Stimulated activated CD8-positive, alpha-beta memory T cell treated with anti-CD3 and anti-CD28 coated beads, Interleukin-4, amount 100 ng/mL, for 1 hour (primary cell): ENCODE measurements around the gene CA10.
A peak's percentile ranks its signal among the peaks of the same experiment; 100 is the strongest.

Experiments
- DNase-seq, 2 donors: peaks; one replicate each; pipeline ENCODE4 v3.0.0-alpha.2; 2020; ENCODE audit warnings: low read depth in 2 of 2, low spot score in 1 of 2

Gene CA10

GRCh38 chr17:52147431-52147830, 11.1 kb downstream of the CA10 start:
- no peak for DNase-seq

GRCh38 chr17:52145476-52145875, 13.0 kb downstream of the CA10 start:
- DNase-seq = no peak

- no peak for DNase-seq
These were observed 15.0 kb downstream of the CA10 start for GRCh38 chr17:52143542-52143941.

GRCh38 chr17:52140601-52141000, 17.9 kb downstream of the CA10 start:
- no peak for DNase-seq

GRCh38 chr17:52138752-52139151, 19.8 kb downstream of the CA10 start:
- no peak for DNase-seq

GRCh38 chr17:52138350-52138749, 20.2 kb downstream of the CA10 start:
- no peak for DNase-seq

GRCh38 chr17:52136166-52136565, 22.3 kb downstream of the CA10 start:
- DNase-seq = no peak

- DNase-seq = no peak
These were observed 23.9 kb downstream of the CA10 start for GRCh38 chr17:52134641-52135040.

- DNase-seq = no peak
These were observed 29.8 kb downstream of the CA10 start for GRCh38 chr17:52128721-52129120.

- DNase-seq = no peak
These were observed 33.5 kb downstream of the CA10 start for GRCh38 chr17:52124993-52125392.

GRCh38 chr17:52124561-52124960, 34.0 kb downstream of the CA10 start:
- DNase-seq = no peak

- DNase-seq = no peak
These were observed 38.0 kb downstream of the CA10 start for GRCh38 chr17:52120465-52120864.

GRCh38 chr17:52110923-52111581, 47.5 kb downstream of the CA10 start:
- no peak for DNase-seq

- peak in 1 of 2 donors; percentile 3 for DNase-seq
These were observed 51.8 kb downstream of the CA10 start for GRCh38 chr17:52106638-52107261.

GRCh38 chr17:52106072-52106471, 52.4 kb downstream of the CA10 start:
- no peak for DNase-seq

GRCh38 chr17:52105591-52105990, 52.9 kb downstream of the CA10 start:
- DNase-seq = no peak

- no peak for DNase-seq
These were observed 62.5 kb downstream of the CA10 start for GRCh38 chr17:52096056-52096455.

GRCh38 chr17:52084176-52084575, 74.3 kb downstream of the CA10 start:
- DNase-seq = no peak

- DNase-seq = no peak
These were observed 79.0 kb downstream of the CA10 start for GRCh38 chr17:52079496-52079895.

GRCh38 chr17:52071712-52072111, 86.8 kb downstream of the CA10 start:
- DNase-seq = no peak

- DNase-seq = no peak
These were observed 93.7 kb downstream of the CA10 start for GRCh38 chr17:52064791-52065211.

- no peak for DNase-seq
These were observed 109.0 kb downstream of the CA10 start for GRCh38 chr17:52049496-52049895.

GRCh38 chr17:52049051-52049450, 109.5 kb downstream of the CA10 start:
- no peak for DNase-seq
